Measurements from ENCODE around the gene CD59.

- TF ChIP-seq CTCF (IDR thresholded peaks at IDR 0.05; ENCODE audit: poor library complexity) (no peak), EZH2 (IDR thresholded peaks at IDR 0.05; ENCODE audit: borderline replicate concordance) (no peak)
Measured at GRCh38 chr11:33684003-33684706, 52.1 kb downstream of the CD59 start.
